ENCODE measurements around the gene RBM6. TPM values are rescaled to one million over a fixed set of nuclear protein-coding genes. Genes with fewer than 3 reads are reported as not detected.
A peak's percentile ranks its signal among the peaks of the same experiment; 100 is the strongest.
"Not testable (repeated sequence)": the region's sequence is repeated elsewhere in the genome, so short reads cannot be mapped to it uniquely, and the experiment has no call there.

The RBM6 gene
- total and polyA plus RNA-seq, 2 donors (not counting 1 experiment from before 2014, with no cell fraction given): 40.1 to 46.1 TPM

DNA sequence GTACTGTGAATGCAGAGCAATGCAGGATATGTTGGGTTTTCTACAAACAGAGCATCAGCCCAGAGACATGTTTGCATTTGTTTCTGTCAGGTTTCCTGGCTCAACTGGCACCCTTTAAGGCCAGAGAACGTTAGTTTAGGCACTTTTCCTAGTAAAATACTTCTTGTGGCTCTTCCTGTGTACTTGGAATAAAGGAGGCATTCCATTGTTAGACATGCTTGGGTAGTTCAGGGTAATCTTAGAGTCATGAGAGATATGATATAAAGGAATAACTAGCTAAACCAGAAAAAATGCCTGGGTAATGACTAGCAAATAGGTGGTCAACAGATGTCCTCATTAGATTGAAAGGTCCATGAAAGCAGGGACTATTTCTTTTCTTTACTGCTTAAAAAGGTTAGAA, 88.4 kb downstream of the RBM6 start:
- Histone ChIP-seq H3K79me2 (ENCODE audit: control insufficient read depth, insufficient read depth, low read length) (no peaks in the 10 kb centered on the region), H3K27ac (ENCODE audit: insufficient read depth, low read length) (no peak overlapping the region), H3K4me2 (ENCODE audit: extremely low read depth, insufficient read depth, low read length) (no peak overlapping the region), H2AFZ (ENCODE audit: low read length) (no peak overlapping the region), H3K4me3 (replicated peaks in 1 of 4; ENCODE audit: control extremely low read depth in 1 of 4, insufficient read depth in 1 of 4, low read depth in 3 of 4, low read length in 4 of 4) (no peak overlapping the region), H3K36me3 (ENCODE audit: control insufficient read depth, insufficient read depth, low read length) (no peaks in the 10 kb centered on the region), H3K9me3 (ENCODE audit: control insufficient read depth, insufficient read depth, low read depth, low read length) (no peaks in the 10 kb centered on the region), H3K9ac (ENCODE audit: insufficient read depth, low read length) (no peak overlapping the region), H4K20me1 (ENCODE audit: control insufficient read depth, extremely low read depth, insufficient read depth, low read length) (no peaks in the 10 kb centered on the region), H3K27me3 (ENCODE audit: control insufficient read depth, insufficient read depth, low read length) (no peaks in the 10 kb centered on the region), H3K4me1 (ENCODE audit: control insufficient read depth, extremely low read depth, insufficient read depth, low read length) (no peaks in the 10 kb centered on the region)
- DNase-seq (ENCODE audit: low read depth in 2 of 2): peak in 1 of 2 donors; percentile 96
- TF ChIP-seq EZH2 (IDR thresholded peaks at IDR 0.05; ENCODE audit: low read length, missing control alignments): no peak
- TF ChIP-seq, protein P1, sequence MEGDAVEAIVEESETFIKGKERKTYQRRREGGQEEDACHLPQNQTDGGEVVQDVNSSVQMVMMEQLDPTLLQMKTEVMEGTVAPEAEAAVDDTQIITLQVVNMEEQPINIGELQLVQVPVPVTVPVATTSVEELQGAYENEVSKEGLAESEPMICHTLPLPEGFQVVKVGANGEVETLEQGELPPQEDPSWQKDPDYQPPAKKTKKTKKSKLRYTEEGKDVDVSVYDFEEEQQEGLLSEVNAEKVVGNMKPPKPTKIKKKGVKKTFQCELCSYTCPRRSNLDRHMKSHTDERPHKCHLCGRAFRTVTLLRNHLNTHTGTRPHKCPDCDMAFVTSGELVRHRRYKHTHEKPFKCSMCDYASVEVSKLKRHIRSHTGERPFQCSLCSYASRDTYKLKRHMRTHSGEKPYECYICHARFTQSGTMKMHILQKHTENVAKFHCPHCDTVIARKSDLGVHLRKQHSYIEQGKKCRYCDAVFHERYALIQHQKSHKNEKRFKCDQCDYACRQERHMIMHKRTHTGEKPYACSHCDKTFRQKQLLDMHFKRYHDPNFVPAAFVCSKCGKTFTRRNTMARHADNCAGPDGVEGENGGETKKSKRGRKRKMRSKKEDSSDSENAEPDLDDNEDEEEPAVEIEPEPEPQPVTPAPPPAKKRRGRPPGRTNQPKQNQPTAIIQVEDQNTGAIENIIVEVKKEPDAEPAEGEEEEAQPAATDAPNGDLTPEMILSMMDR (conservative IDR thresholded peaks at IDR 0.05 in 1 of 2, IDR thresholded peaks at IDR 0.05 in 1 of 2; ENCODE audit: low read depth in 1 of 2, low read length in 2 of 2): no peak

DNA sequence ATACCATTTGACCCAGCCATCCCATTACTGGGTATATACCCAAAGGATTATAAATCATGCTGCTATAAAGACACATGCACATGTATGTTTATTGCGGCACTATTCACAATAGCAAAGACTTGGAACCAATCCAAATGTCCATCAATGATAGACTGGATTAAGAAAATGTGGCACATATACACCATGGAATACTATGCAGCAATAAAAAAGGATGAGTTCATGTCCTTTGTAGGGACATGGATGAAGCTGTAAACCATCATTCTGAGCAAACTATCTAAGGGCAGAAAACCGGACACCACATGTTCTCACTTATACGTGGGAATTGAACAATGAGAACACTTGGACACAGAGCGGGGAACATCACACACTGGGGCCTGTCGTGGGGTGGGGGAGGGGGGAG, 91.3 kb downstream of the RBM6 start:
- not testable (repeated sequence) for H2AFZ ChIP-seq (ENCODE audit: low read length); DNase-seq (ENCODE audit: low read depth in 2 of 2); H3K4me2 ChIP-seq (ENCODE audit: extremely low read depth, insufficient read depth, low read length); H4K20me1 ChIP-seq (ENCODE audit: control insufficient read depth, extremely low read depth, insufficient read depth, low read length); H3K36me3 ChIP-seq (ENCODE audit: control insufficient read depth, insufficient read depth, low read length); H3K27ac ChIP-seq (ENCODE audit: insufficient read depth, low read length); H3K9me3 ChIP-seq (ENCODE audit: control insufficient read depth, insufficient read depth, low read depth, low read length); H3K27me3 ChIP-seq (ENCODE audit: control insufficient read depth, insufficient read depth, low read length); H3K79me2 ChIP-seq (ENCODE audit: control insufficient read depth, insufficient read depth, low read length); H3K9ac ChIP-seq (ENCODE audit: insufficient read depth, low read length); H3K4me1 ChIP-seq (ENCODE audit: control insufficient read depth, extremely low read depth, insufficient read depth, low read length); H3K4me3 ChIP-seq (replicated peaks in 1 of 4; ENCODE audit: control extremely low read depth in 1 of 4, insufficient read depth in 1 of 4, low read depth in 3 of 4, low read length in 4 of 4)

DNA sequence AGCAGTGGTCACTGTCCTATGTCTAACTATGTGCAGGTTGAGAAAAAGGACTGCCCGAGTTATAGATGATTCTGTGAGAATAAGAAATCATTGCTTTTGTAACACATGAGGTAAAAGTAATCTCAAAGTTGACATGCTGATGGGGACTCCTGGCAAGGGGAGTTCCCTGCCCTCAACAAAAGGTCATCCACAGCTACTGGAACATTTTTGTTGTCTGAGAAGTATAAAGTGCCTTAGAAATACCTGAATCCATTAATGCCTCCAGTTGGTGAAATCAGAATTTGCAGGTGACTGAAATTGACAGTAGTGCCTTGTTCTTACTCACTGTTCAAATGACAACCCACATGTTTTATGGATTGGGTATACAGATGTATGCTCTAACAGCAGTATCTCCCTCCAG, 105.0 kb downstream of the RBM6 start:
- DNase-seq (ENCODE audit: low read depth in 2 of 2): no peak
- Histone ChIP-seq H3K9ac (ENCODE audit: insufficient read depth, low read length) (no peak overlapping the region), H3K4me1 (ENCODE audit: control insufficient read depth, extremely low read depth, insufficient read depth, low read length) (peaks cover 5% of the 10 kb centered on the region), H2AFZ (ENCODE audit: low read length) (no peak overlapping the region), H4K20me1 (ENCODE audit: control insufficient read depth, extremely low read depth, insufficient read depth, low read length) (no peaks in the 10 kb centered on the region), H3K4me2 (ENCODE audit: extremely low read depth, insufficient read depth, low read length) (no peak overlapping the region), H3K4me3 (replicated peaks in 1 of 4; ENCODE audit: control extremely low read depth in 1 of 4, insufficient read depth in 1 of 4, low read depth in 3 of 4, low read length in 4 of 4) (no peak overlapping the region), H3K27me3 (ENCODE audit: control insufficient read depth, insufficient read depth, low read length) (no peaks in the 10 kb centered on the region), H3K27ac (ENCODE audit: insufficient read depth, low read length) (no peak overlapping the region), H3K79me2 (ENCODE audit: control insufficient read depth, insufficient read depth, low read length) (no peaks in the 10 kb centered on the region), H3K36me3 (ENCODE audit: control insufficient read depth, insufficient read depth, low read length) (no peaks in the 10 kb centered on the region), H3K9me3 (ENCODE audit: control insufficient read depth, insufficient read depth, low read depth, low read length) (no peaks in the 10 kb centered on the region)
- TF ChIP-seq, protein P1 (conservative IDR thresholded peaks at IDR 0.05 in 1 of 2, IDR thresholded peaks at IDR 0.05 in 1 of 2; ENCODE audit: low read depth in 1 of 2, low read length in 2 of 2): no peak
- TF ChIP-seq EZH2 (IDR thresholded peaks at IDR 0.05; ENCODE audit: low read length, missing control alignments): no peak

All from fibroblast of lung (primary cell).